NCI-H1092 treated with DMSO at 0.1 percent for 48 hours (cell line): ENCODE data around the gene CNTN2.

Experiments
- DNase-seq: peaks from one replicate; lab custom pipeline; 2025; lab: John Stamatoyannopoulos, UW

Gene CNTN2

GRCh38 chr1:205042911-205043806 lies at the start of gene CNTN2:
TSS of gene CNTN2 (plus strand) at chr1:205043212. CDS start at chr1:205053186, 9,974 bp downstream.
- DNase-seq = no peak

GRCh38 chr1:204994086-204994862 lies 48.7 kb upstream of the CNTN2 start:
- DNase-seq = no peak

GRCh38 chr1:204996981-204997380 lies 46.0 kb upstream of the CNTN2 start:
- DNase-seq = no peak

GRCh38 chr1:204997591-204998355 lies 45.2 kb upstream of the CNTN2 start:
- DNase-seq = no peak

GRCh38 chr1:205001162-205001561 lies 41.9 kb upstream of the CNTN2 start:
- no peak for DNase-seq

GRCh38 chr1:205002705-205003104 lies 40.3 kb upstream of the CNTN2 start:
- no peak for DNase-seq

- no peak for DNase-seq
Observed at GRCh38 chr1:205003358-205004131, 39.5 kb upstream of the CNTN2 start.

- no peak for DNase-seq
Observed at GRCh38 chr1:205004351-205004750, 38.7 kb upstream of the CNTN2 start.

- DNase-seq = no peak
Observed at GRCh38 chr1:205008896-205009295, 34.1 kb upstream of the CNTN2 start.

- DNase-seq = no peak
Observed at GRCh38 chr1:205009670-205010069, 33.3 kb upstream of the CNTN2 start.

GRCh38 chr1:205012391-205013140 lies 30.4 kb upstream of the CNTN2 start:
- peak; percentile 42 for DNase-seq

GRCh38 chr1:205013683-205014367 lies 29.2 kb upstream of the CNTN2 start:
- DNase-seq = peak; percentile 68

GRCh38 chr1:205014783-205015182 lies 28.2 kb upstream of the CNTN2 start:
- peak; percentile 50 for DNase-seq

GRCh38 chr1:205015241-205015640 lies 27.8 kb upstream of the CNTN2 start:
- no peak for DNase-seq

GRCh38 chr1:205016075-205016474 lies 26.9 kb upstream of the CNTN2 start:
- DNase-seq = no peak

GRCh38 chr1:205016584-205016983 lies 26.4 kb upstream of the CNTN2 start:
- DNase-seq = no peak

- DNase-seq = no peak
Observed at GRCh38 chr1:205017001-205017400, 26.0 kb upstream of the CNTN2 start.

GRCh38 chr1:205017766-205018165 lies 25.2 kb upstream of the CNTN2 start:
- no peak for DNase-seq

- no peak for DNase-seq
Observed at GRCh38 chr1:205018381-205018780, 24.6 kb upstream of the CNTN2 start.

GRCh38 chr1:205020466-205020865 lies 22.5 kb upstream of the CNTN2 start:
- DNase-seq = no peak
